OCI-LY3 (cell line): ENCODE data around the gene OR5C1.

ENCODE experiments used
- H2AFZ ChIP-seq: fragments of 200-600, 300-600 bp; shearing (Covaris generic); 2 replicates; pipeline ENCODE4 v1.6.0; 2014; ENCODE audit warnings: antibody characterized with exemption, low read depth, low read length
- H3K27ac ChIP-seq: fragments of 200-600, 300-600 bp; sonication (generic); 2 replicates; pipeline ENCODE4 v1.5.1; 2014; ENCODE audit warnings: mild to moderate bottlenecking, low read length, moderate library complexity, mixed read lengths
- H3K27me3 ChIP-seq: fragments of 200-600, 300-600 bp; sonication (generic); 2 replicates; pipeline ENCODE4 v1.6.1; 2014; ENCODE audit warnings: low read depth, low read length, mixed read lengths
- H3K36me3 ChIP-seq: fragments of 200-600, 300-600 bp; sonication (generic); replicated peaks from 2 replicates; pipeline ENCODE3; 2014; ENCODE audit warnings: low read depth, low read length, mixed read lengths
- H3K4me1 ChIP-seq: fragments of 300-600, 200-600 bp; sonication (generic); 2 replicates; pipeline ENCODE4 v1.6.1; 2014; ENCODE audit warnings: low read length, mixed read lengths
- H3K4me2 ChIP-seq: fragments of 200-600, 300-600 bp; sonication (generic); 2 replicates; pipeline ENCODE4 v1.6.1; 2014; ENCODE audit warnings: low read length, mixed read lengths
- H3K4me3 ChIP-seq: fragments of 300-600, 200-600 bp; sonication (generic); 2 replicates; pipeline ENCODE4 v1.5.1; 2014; ENCODE audit warnings: antibody characterized with exemption, mild to moderate bottlenecking, low read length, moderate library complexity
- H3K79me2 ChIP-seq: fragments of 300-600, 200-600 bp; shearing (Covaris generic); 2 replicates; pipeline ENCODE4 v1.6.1; 2014; ENCODE audit warnings: mild to moderate bottlenecking, low read length, mixed read lengths
- H3K9ac ChIP-seq: fragments of 300-600, 200-600 bp; shearing (Covaris generic); 2 replicates; pipeline ENCODE4 v1.6.0; 2014; ENCODE audit warnings: mild to moderate bottlenecking, low read length, moderate library complexity
- H3K9me3 ChIP-seq: fragments of 200-600, 300-600 bp; shearing (Covaris generic); 2 replicates; pipeline ENCODE4 v1.6.1; 2014; ENCODE audit warnings: low read length, mixed read lengths; ENCODE audit not compliant: insufficient read depth
- H4K20me1 ChIP-seq: fragments of 200-600, 300-600 bp; sonication (generic); 2 replicates; pipeline ENCODE4 v1.6.1; 2016; ENCODE audit warnings: low read length, mixed read lengths; ENCODE audit not compliant: insufficient read depth
- EZH2phosphoT487 ChIP-seq: fragments of 200-600 bp; shearing (Covaris generic); IDR thresholded peaks from 2 replicates; pipeline ENCODE4 v1.6.1; 2018; ENCODE audit warnings: antibody characterized with exemption, mixed run types, low read depth
- TF ChIP-seq, protein P1 (sequence below): fragments of 200-600, 300-600 bp; sonication (generic); IDR thresholded peaks from 2 replicates; pipeline ENCODE4 v1.5.1; 2014; ENCODE audit warnings: antibody characterized with exemption, low read length, low read depth

Gene OR5C1

DNA sequence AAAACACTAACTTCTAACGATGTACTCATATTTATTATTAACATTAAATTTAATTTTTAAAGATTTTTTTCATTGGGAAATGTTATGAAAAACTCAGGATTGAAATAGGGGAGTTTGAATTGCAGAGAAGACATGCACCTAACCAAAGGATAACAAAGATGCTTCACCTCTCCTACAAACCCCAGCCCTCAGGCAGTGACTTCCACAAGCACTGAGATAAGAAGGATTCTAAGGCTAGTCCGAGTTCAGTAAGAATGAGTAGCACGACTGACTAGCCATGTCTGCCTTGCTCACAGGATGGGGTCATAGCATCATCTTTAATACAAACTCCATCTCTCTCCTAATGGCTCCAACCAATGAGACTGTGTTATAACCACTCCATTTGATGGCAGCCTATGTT, 7.1 kb upstream of the OR5C1 start:
- Histone ChIP-seq H3K36me3 (no peaks in the 10 kb centered on the region), H4K20me1 (no peaks in the 10 kb centered on the region), H3K4me2 (no peak overlapping the region), H3K9ac (no peak overlapping the region), H3K79me2 (no peaks in the 10 kb centered on the region), H3K4me1 (peaks cover 9% of the 10 kb centered on the region), H3K27me3 (0 out of 2 replicates have a peak, but pooled peaks cover 7% of the 10 kb centered on the region), H3K9me3 (no peaks in the 10 kb centered on the region), H3K27ac (no peak overlapping the region), H3K4me3 (no peak overlapping the region), H2AFZ (no peak overlapping the region)
- TF ChIP-seq EZH2phosphoT487, result no peak
- TF ChIP-seq, protein P1, sequence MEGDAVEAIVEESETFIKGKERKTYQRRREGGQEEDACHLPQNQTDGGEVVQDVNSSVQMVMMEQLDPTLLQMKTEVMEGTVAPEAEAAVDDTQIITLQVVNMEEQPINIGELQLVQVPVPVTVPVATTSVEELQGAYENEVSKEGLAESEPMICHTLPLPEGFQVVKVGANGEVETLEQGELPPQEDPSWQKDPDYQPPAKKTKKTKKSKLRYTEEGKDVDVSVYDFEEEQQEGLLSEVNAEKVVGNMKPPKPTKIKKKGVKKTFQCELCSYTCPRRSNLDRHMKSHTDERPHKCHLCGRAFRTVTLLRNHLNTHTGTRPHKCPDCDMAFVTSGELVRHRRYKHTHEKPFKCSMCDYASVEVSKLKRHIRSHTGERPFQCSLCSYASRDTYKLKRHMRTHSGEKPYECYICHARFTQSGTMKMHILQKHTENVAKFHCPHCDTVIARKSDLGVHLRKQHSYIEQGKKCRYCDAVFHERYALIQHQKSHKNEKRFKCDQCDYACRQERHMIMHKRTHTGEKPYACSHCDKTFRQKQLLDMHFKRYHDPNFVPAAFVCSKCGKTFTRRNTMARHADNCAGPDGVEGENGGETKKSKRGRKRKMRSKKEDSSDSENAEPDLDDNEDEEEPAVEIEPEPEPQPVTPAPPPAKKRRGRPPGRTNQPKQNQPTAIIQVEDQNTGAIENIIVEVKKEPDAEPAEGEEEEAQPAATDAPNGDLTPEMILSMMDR, result no peak

DNA sequence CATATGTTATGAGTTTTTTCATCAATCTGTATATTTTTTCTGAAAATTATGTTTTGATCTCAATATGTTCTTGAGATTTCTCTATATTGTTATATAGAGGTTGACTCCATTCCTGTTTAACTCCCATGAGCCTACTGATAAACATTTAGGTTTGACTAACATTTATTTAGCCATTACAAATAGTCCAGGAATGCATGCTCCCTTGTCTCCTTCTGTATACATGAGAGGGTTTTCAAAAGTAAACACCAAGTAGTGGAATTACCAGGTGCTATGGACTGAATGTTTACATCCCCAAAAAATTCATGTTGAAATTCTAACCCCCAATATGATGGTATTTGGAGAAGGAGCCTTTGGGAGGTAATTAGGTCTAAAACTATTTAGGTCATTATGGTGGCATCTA, 3.5 kb upstream of the OR5C1 start:
- TF ChIP-seq, protein P1, result no peak
- TF ChIP-seq EZH2phosphoT487, result no peak
- Histone ChIP-seq H3K27me3 (no peaks in the 10 kb centered on the region), H3K36me3 (no peaks in the 10 kb centered on the region), H3K79me2 (no peaks in the 10 kb centered on the region), H3K4me2 (no peak overlapping the region), H3K4me3 (no peak overlapping the region), H3K9ac (no peak overlapping the region), H4K20me1 (no peaks in the 10 kb centered on the region), H2AFZ (no peak overlapping the region), H3K9me3 (no peaks in the 10 kb centered on the region), H3K27ac (no peak overlapping the region), H3K4me1 (peaks cover 14% of the 10 kb centered on the region)

DNA sequence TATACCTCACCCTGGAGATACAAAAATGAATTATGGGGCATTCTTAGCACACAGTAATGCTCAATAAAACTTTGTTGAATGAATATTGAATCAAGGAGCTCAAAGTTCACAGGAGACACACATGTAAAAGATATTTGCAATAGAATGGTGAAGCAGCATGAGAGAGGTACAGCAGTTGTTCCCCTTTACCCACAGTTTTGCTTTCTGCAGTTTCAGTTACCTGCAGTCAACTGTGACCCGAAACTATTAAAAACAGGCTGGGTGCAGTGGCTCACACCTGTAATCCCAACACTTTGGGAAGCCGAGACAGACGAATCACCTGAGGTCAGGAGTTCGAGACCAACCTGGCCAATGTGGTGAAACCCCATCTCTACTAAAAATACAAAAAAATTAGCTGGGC, 2.4 kb upstream of the OR5C1 start:
- H3K27ac ChIP-seq, result peak overlapping the region; percentile 20; the same call in 1 of the 2 replicates
- H3K4me3 ChIP-seq, result no peak overlapping the region
- TF ChIP-seq EZH2phosphoT487, result no peak
- TF ChIP-seq, protein P1, result no peak
- H3K27me3 ChIP-seq, result no peaks in the 10 kb centered on the region
- H4K20me1 ChIP-seq, result no peaks in the 10 kb centered on the region
- H3K9me3 ChIP-seq, result no peaks in the 10 kb centered on the region
- no peak overlapping the region for H3K9ac ChIP-seq
- no peak overlapping the region for H3K4me2 ChIP-seq
- H3K36me3 ChIP-seq, result no peaks in the 10 kb centered on the region
- no peak overlapping the region for H2AFZ ChIP-seq
- H3K4me1 ChIP-seq, result peaks cover 14% of the 10 kb centered on the region
- no peaks in the 10 kb centered on the region for H3K79me2 ChIP-seq

DNA sequence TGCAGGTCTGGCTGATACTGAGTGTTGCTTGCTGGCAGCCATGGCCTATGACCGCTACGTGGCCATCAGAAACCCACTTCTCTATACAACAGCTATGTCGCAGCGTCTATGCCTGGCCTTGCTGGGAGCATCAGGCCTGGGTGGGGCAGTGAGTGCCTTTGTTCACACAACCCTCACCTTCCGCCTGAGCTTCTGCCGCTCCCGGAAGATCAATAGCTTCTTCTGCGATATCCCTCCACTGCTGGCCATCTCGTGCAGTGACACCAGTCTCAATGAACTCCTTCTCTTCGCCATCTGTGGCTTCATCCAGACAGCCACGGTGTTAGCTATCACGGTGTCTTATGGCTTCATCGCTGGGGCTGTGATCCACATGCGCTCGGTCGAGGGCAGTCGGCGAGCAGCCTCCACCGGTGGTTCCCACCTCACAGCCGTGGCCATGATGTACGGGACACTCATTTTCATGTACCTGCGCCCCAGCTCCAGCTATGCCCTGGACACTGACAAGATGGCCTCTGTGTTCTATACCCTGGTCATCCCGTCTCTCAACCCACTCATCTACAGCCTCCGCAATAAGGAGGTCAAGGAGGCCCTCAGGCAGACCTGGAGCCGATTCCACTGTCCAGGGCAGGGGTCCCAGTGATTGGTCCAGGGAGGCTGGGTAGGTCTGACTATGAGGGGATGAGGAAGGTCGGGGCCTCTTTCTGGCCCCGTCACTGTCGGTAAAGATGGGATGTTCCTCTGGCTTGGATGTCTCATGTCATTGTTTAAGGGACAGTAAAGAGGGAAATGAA, 718 bp downstream of the OR5C1 start:
- H3K36me3 ChIP-seq, result no peaks in the 10 kb centered on the region
- no peak overlapping the region for H3K27ac ChIP-seq
- TF ChIP-seq, protein P1, result no peak
- TF ChIP-seq EZH2phosphoT487, result no peak
- no peaks in the 10 kb centered on the region for H3K27me3 ChIP-seq
- H3K4me3 ChIP-seq, result no peak overlapping the region
- no peaks in the 10 kb centered on the region for H3K79me2 ChIP-seq
- peaks cover 21% of the 10 kb centered on the region for H3K4me1 ChIP-seq
- H2AFZ ChIP-seq, result no peak overlapping the region
- H3K9me3 ChIP-seq, result no peaks in the 10 kb centered on the region
- H4K20me1 ChIP-seq, result no peaks in the 10 kb centered on the region
- H3K9ac ChIP-seq, result no peak overlapping the region
- no peak overlapping the region for H3K4me2 ChIP-seq
